AG04449 (cell line): ENCODE results near the gene NBPF6.
"Not testable (repeated sequence)": the region's sequence is repeated elsewhere in the genome, so short reads cannot be mapped to it uniquely, and the experiment has no call there.

Experiments used
- CTCF ChIA-PET: fragments of 350-600 bp; formaldehyde crosslinking; extraction: SDS; loops from one replicate; lab custom pipeline; 2021; ENCODE audit warnings: antibody characterized with exemption; lab: Yijun Ruan, JAX
- POLR2A ChIA-PET: fragments of 400-600, 350-600 bp; formaldehyde crosslinking; extraction: SDS; loops from one replicate; lab custom pipeline; 2020; ENCODE audit warnings: antibody characterized with exemption, inconsistent platforms; lab: Yijun Ruan, JAX
- DNase-seq: peaks from one replicate; pipeline ENCODE4 v3.0.0-alpha.2; 2010; ENCODE audit warnings: low read depth, low spot score
- H3K4me3 ChIP-seq: 2 replicates; pipeline ENCODE4 v1.5.1; 2011; ENCODE audit warnings: low read depth, mild to moderate bottlenecking, control low read depth, low read length
- TF ChIP-seq, protein P1 (sequence below): IDR thresholded peaks from one replicate; pipeline ENCODE4 v1.5.1; 2011; ENCODE audit warnings: mild to moderate bottlenecking, moderate library complexity, low read length, control low read depth, inconsistent platforms; ENCODE audit not compliant: insufficient read depth; ENCODE audit errors: missing control alignments

Gene NBPF6

DNA sequence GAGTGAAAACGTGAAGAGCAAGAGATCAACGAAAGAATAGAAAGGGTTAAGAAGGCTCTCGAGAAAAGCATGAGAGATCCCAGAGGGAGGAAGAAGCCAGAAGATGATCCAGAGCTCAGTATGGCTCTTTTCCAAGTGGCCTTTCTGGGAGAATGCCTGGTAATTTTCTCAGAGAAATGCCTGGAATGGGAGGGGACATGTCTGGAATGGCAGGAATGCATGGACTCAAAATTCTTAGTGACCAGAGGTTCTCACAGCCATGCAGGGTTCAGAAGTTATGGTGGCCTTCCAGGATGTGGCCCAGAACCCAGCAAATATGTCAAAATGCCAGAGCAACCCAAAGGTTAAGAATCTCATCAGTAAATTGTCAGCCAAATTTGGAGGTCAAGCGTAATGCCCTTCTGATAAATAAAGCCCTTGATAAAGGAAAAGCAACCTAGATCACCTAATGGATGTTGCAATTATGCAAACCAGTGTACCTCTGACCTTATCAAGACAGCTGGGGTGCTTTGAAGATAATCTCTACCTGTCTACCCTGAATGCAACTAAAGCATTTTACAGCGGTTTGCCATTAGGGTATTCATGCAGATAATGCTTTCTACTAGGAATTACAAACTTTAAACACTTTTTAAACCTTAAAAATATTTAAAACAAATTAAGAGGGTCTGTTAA lies 53.1 kb downstream of the NBPF6 start:
- no peak overlapping the region for H3K4me3 ChIP-seq
- TF ChIP-seq, protein P1, sequence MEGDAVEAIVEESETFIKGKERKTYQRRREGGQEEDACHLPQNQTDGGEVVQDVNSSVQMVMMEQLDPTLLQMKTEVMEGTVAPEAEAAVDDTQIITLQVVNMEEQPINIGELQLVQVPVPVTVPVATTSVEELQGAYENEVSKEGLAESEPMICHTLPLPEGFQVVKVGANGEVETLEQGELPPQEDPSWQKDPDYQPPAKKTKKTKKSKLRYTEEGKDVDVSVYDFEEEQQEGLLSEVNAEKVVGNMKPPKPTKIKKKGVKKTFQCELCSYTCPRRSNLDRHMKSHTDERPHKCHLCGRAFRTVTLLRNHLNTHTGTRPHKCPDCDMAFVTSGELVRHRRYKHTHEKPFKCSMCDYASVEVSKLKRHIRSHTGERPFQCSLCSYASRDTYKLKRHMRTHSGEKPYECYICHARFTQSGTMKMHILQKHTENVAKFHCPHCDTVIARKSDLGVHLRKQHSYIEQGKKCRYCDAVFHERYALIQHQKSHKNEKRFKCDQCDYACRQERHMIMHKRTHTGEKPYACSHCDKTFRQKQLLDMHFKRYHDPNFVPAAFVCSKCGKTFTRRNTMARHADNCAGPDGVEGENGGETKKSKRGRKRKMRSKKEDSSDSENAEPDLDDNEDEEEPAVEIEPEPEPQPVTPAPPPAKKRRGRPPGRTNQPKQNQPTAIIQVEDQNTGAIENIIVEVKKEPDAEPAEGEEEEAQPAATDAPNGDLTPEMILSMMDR, result no peak
- DNase-seq, result peak; percentile 34
- ChIA-PET CTCF (interaction anchor here (1.8 kb wide), 1 partner anchor 58 kb away, joined by 8 read pairs; the partner anchor contains the start of gene EEIG2), POLR2A (interaction anchor here (1.0 kb wide), 1 partner anchor 189 kb away, joined by 3 read pairs; the partner anchor contains the start of gene PRPF38B)

DNA sequence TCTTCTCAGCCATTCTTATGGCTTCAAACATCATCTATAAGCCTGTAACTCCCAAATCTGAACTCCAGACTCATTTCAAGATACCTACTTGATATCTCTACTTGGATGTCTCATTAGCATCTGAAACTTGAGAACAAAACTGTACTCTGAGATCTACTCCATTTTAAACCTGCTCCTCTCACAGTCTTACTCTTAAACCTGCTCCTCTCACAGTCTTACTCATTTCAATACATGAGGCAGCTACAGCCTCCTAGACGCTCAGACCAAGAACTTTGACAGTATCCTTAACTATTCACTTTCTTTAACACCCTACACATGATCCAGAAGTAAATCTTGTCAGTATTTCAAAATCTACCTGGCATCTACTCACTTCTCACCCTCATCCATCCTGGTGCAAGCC lies 54.3 kb downstream of the NBPF6 start:
- DNase-seq, result no peak
- POLR2A ChIA-PET, result no interaction called here
- TF ChIP-seq, protein P1, result no peak
- H3K4me3 ChIP-seq, result no peak overlapping the region
- CTCF ChIA-PET, result interaction anchor here (1.2 to 12.3 kb wide), 2 partner anchors 141 to 187 kb away, joined by 3 to 303 read pairs; partner anchors contain the start of gene PRPF38B

DNA sequence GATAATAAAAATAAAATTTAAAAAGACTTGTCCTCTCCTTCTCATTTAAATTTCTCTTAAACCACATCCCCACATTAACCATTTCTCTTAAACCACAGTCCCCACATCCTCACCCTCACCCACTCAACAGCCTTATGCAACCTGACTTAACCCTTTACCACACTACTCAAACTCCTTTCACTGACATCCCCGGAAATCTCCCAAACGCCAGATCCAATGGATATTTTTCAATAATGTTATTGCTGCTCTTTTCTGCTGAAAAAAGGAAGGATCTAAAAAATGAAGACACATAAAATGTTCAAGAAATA lies 55.6 kb downstream of the NBPF6 start:
- POLR2A ChIA-PET, result no interaction called here
- H3K4me3 ChIP-seq, result no peak overlapping the region
- DNase-seq, result no peak
- TF ChIP-seq, protein P1, result no peak
- CTCF ChIA-PET, result interaction anchor here (0.9 to 12.3 kb wide), 3 partner anchors 56 to 186 kb away, joined by 3 to 303 read pairs (median 4); partner anchors contain the start of gene PRPF38B

DNA sequence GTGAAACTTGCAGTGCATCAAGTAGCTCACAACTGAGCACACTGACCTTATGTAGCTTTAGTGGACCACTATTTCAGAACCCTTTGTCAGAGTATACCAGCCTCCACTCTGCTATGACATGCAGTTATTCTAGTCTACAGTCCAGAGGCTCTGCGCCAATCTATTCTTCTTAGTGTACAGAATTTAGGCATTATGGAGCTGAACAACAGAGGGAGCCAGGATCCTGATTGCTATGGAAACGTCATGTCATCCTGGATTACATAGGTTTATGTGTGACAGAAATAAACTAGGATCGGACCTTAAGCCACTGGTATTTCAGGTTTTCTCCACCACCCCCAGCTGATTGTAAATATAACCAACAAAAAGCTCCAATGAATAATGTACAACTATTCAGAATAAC lies 61.6 kb downstream of the NBPF6 start:
- ChIA-PET POLR2A (no interaction called here), CTCF (interaction anchor here (0.7 to 12.3 kb wide), 19 partner anchors 16 to 390 kb away, joined by 3 to 303 read pairs (median 5); partner anchors contain the start of genes EEIG2 and PRPF38B)
- H3K4me3 ChIP-seq, result no peak overlapping the region
- no peak for DNase-seq
- TF ChIP-seq, protein P1, result no peak

DNA sequence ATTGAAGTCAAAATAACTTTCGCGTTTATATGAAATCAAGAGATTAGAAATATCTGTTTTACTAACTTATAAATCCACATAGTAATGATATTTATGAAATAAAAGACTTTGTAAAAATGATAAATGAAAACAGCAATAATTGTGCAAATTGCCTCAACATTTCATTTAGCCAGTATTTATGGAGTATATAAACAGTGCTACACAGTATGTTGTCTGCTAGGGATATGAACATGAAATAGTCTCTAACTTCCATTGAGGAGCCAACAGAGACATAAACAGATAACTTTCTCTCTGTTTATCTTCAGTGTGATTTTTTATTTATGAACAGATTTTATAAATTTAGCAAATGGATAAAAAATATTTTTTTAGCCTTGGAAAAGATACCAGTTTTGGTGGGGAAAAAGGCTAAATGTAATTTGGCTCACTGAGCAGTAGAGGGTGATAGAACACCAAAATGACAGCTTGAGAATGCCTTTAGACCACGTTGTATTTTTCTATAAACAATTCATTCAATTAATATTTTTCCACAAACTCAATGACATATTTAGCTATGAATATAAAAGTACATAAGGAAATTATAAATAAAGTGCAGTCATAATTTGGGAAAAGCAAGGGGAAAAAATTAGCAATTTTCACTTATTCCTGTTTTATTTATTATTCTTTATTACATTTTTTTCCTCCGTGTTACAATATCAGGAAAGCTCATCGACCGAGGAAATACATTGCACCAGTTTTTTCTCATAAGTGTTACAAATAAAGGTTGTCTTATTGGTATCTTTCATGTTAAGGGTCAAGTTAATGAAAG lies 62.3 kb downstream of the NBPF6 start:
- TF ChIP-seq, protein P1, result peak; percentile 63
- POLR2A ChIA-PET, result no interaction called here
- no peak for DNase-seq
- CTCF ChIA-PET, result interaction anchor here (0.6 to 12.3 kb wide), 29 partner anchors 10 to 389 kb away, joined by 3 to 303 read pairs (median 4); partner anchors contain the start of genes EEIG2 and HENMT1
- H3K4me3 ChIP-seq, result no peak overlapping the region

DNA sequence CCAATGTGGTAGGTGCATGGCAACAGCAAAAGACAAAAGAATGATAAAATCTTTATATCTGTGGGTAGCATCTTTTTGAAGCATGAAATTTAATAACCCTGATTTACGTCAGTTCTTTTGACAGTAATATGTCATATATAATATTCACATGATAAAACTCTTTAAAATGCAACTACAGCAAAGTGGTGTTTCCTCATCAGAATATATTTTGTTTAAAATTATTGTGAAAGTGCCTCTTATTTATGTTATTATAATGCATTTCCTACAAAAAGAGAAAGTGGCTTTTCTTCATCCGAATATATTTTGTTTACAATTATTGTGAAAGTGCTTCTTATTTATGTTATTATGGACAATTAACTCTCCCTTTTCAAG lies 62.9 kb downstream of the NBPF6 start:
- ChIA-PET POLR2A (no interaction called here), CTCF (interaction anchor here (0.6 to 12.3 kb wide), 23 partner anchors 9 to 389 kb away, joined by 3 to 303 read pairs (median 5); partner anchors contain the start of genes EEIG2 and HENMT1)
- no peak overlapping the region for H3K4me3 ChIP-seq
- TF ChIP-seq, protein P1, result no peak
- DNase-seq, result no peak

DNA sequence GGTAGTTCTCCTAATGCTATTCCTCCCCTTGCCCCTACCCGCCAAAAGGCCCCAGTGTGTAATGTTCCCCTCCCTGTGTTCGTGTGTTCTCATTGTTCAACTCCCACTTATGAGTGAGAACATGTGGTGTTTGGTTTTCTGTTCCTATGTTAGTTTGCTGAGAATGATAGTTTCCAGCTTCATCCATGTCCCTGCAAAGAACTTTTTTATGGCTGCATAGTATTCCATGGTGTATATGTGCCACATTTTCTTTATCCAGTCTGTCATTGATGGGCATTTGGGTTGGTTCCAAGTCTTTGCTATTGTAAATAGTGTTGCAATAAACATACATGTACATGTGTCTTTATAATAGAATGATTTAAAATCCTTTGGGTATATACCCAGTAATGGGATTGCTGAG lies 63.8 kb downstream of the NBPF6 start:
- CTCF ChIA-PET, result interaction anchor here (1.7 to 12.3 kb wide), 2 partner anchors 117 to 131 kb away, joined by 3 to 303 read pairs; no protein-coding TSS in a partner anchor
- H3K4me3 ChIP-seq, POLR2A ChIA-PET: not testable (repeated sequence)

DNA sequence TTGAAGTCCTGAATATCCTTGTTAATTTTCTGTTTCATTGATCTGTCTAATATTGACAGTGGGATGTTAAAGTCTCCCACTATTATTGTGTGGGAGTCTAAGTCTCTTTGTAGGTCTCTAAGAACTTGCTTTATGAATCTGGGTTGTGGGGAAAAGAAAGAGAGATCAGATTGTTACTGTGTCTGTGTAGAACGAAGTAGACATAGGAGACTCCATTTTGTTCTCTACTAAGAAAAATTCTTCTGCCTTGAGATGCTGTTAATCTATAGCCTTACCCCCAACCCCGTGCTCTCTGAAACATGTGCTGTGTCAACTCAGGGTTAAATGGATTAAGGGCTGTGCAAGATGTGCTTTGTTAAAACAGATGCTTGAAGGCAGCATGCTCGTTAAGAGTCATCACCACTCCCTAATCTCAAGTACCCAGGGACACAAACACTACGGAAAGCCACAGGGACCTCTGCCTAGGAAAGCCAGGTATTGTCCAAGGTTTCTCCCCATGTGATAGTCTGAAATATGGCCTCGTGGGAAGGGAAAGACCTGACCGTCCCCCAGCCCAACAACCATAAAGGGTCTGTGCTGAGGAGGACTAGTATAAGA lies 67.3 kb downstream of the NBPF6 start:
- DNase-seq, CTCF ChIA-PET, POLR2A ChIA-PET, H3K4me3 ChIP-seq: not testable (repeated sequence)

More for the DNA sequence above, 63.8 kb downstream of the NBPF6 start:
- not testable (repeated sequence) for DNase-seq
